Measurements from ENCODE around the gene PRKAA1.
A peak's percentile ranks its signal among the peaks of the same experiment; 100 is the strongest.
"Not testable (repeated sequence)": the region's sequence is repeated elsewhere in the genome, so short reads cannot be mapped to it uniquely, and the experiment has no call there.

Gene PRKAA1

DNA sequence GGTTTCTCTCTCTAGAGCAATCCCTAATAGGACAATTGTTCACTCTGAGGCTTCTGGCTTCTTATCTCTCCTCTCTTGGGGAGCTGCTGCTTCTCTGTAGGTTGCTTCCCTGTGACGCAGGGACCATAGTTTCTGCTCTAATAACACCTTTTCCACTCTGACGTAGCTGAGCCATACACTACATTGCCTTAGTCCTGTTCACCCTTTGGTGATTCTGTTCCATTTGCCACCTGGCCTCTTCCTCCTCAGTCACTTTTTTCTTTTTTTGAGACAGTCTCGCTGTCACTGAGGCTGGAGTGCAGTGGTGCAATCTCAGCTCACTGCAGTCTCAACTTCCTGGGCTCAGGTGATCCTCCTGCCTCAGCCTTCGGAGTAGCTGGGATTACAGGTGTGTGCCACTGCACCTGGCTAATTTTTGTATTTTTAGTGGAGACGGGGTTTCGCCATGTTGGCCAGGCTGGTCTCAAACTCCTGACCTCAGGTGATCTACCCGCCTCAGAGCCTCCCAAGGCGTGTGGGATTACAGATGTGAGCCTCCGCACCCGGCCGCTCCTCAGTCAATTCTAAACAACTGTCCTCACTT lies 27.4 kb upstream of the PRKAA1 start:
- DNase-seq = not testable (repeated sequence)

DNA sequence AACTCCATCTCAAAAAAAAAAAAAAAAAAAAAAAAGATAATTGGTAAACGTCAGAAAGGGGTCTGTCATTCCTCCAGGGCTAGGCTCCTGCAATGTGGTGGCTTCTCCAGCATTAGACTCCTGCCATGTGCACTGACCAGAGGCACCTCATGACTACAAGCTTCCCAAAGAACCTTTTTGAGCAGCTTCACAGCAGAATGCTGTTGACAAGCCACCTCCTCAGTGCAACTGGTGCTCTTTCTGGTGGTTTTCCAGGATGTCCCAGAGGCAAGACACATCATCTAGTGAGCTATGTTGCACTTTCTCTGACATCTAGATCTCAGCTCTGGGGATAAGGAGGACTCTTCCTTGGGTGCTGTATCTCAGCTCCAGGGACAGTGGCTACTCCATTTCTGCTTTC lies 25.3 kb upstream of the PRKAA1 start:
- DNase-seq = no peak

DNA sequence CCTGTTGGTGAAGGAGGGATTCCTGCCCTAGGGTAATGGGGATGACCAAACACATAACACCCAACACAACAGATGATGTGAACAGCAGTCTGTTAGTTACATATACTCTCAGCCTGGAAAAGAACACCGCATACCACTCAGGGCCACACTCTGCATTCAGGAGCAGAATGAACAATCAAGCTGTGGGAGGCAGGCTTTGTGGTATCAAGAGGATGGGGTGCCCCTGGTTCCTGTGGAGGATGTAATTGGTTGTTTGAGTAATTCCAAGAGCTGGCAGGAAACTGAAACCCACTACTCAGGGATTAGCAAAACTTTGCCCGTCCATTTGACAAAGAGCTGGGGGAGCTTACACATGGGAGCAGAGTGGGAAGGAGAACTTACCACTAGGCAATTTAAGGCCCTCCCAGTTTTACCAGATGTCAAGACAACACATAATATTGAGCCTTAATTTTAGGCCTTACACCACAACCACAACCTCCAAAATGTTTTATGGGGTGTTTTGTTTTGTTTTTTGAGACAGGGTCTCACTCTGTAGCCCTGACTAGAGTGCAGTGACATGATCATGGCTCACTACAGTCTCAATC lies 15.6 kb upstream of the PRKAA1 start:
- no peak for DNase-seq

DNA sequence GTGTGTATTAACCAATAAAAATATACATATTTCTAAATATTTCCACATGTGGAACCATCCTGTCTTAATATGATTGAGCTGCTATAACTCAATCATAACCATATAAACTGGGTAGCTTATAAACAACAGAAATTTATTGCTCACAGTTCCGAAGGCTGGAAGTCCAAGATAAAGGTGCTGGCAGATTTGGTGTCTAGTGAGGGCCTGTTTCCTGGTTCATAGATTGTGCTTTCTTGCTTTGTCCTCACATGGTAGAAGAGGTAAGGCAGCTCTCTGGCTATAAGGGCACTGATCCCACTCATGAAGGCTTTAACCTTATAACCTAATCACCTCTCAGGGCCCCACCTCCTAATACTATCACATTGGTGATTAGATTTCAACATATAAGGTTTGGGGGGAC lies 14.0 kb upstream of the PRKAA1 start:
- no peak for DNase-seq

DNA sequence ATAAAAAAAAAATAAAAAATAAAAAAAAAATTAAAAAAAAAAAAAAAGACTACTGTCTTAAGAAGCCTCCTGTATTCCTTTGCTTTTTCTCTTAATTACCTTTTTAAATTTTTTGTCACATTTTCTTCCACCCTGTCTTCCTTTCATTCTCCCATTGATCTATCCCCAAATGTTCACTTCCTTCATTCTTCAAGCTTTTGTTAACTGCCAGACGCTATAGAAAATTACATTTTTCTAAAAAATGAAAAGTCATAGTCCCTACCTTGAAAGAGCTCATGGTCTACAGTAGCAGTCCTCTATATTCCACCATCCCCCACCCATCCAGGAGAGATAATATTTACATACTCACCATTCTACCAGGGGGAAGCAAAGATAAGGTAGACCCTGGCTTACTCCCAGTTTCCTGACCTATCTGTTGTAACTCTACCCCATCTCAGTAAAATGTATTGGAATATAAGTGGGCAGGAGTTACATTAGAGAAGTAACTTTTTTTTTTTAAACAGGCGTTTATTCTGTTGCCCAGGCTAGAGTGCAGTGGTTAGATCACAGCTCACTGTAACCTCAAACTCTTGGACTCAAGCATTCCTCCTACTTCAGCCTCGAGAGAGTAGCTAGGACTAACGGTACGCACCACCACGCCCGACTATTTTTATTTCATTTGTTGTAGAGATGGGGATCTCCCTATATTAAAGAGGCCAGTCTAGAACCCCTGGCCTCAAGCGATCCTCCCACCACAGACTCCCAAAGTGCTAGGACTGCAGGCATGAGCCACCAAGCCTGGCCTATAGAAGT lies 3.8 kb upstream of the PRKAA1 start:
- DNase-seq = no peak

DNA sequence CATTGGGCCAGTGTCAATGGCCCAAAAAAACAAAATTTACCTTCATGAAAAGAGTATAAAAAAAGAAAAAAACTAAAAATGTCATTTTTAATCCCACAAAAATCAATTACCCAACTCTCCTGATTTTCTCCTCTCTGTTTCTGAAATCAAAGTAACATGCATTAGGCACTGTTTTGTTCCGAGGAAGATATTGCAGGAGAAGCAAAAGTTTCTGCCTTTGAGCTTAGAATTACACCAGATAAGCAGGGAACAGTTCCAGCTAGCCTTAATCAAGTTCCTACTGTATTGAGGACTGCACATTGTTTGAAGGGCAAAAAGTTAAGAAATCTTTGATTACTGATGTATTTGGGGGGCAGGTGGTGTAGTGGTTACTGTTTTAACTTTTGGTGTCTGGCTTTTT lies 1.1 kb upstream of the PRKAA1 start:
- DNase-seq = no peak

DNA sequence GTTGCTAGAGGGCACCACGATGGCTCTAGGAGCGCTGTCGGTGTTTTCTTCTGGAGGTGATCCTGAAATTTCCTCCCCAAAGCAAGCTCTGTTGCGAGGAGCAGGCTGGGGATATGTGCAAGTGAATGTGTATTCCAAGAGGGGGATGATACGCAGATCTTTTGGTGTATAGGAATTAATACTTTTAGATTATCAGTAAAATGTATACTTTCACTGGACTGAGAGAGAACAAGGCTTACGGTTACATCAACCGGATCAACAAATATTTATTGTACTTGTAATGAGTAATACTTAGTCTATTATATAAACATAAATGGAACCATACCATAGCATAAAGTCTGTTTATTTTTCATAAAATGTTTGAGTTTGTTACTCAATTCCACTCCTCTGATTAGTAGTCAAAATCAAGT lies 632 bp upstream of the PRKAA1 start:
- DNase-seq = no peak

DNA sequence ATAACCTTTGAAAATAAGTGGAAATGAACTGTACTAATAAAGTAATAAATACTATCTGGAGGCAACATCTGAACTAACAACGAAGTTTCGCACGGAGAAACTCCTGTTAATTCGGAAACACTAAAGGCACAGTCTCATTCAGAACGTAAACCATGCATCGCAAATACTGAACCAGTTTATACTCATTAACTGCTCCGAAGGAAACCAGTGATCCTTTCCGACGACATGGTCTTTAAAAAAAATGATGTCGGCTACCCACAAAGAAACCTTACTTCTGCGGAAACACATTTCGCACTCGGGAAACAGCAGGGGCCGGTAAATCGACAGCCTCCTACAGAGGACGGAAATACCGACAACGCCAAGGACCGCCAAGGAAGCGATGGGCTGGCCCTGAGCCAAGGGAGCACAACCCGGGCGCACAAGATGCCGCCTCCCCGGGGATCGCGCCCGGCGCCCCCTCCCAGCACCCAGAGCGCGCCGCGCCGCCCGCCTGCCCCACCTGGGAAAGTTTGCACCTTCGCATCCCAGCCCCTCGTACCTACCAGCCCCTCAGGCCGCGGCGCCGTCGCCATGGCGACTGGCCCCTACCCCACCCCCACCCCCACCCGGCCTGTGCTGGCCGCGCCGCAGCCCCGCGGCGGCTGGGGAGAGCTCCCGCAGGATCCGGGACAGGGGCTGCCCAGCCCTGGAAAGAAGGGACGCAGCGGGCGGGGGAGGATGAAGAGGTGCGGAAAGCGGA lies 732 bp downstream of the PRKAA1 start:
- DNase-seq = peak; percentile 66 to 84

DNA sequence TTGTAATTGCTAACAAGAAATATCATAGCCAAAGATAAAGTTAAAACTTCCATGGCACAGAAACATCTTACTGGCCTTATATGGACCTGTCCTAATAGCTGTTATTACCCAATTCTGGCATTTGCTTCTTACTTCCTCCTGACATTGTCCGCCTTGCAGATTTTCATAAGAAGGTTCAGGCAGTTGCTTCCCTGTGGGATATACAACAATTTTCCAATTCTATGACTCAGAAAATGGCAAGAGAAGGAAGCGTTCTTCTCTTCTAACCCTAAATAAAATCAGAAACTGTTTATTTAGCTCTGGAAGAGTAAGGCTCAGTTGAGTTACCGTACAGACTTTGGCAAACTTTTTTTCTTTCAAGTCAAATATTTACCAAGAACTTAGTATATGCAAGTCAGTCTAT lies 1.7 kb downstream of the PRKAA1 start:
- DNase-seq = no peak

DNA sequence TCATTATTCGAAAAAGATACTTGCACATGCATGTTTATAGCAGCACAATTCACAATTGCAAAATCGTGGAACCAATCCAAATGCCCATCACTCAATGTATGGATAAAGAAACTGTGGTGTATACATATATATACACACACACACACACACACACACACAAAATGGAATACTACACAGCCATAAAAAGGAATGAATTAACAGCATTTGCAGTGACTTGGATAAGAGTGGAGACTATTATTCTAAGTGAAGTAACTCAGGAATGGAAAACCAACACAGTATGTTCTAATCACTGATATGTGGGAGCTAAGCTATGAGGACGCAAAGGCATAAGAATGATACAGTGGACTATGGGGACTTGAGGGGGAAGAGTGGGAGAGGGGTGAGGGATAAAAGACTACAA lies 3.3 kb downstream of the PRKAA1 start:
- not testable (repeated sequence) for DNase-seq

DNA sequence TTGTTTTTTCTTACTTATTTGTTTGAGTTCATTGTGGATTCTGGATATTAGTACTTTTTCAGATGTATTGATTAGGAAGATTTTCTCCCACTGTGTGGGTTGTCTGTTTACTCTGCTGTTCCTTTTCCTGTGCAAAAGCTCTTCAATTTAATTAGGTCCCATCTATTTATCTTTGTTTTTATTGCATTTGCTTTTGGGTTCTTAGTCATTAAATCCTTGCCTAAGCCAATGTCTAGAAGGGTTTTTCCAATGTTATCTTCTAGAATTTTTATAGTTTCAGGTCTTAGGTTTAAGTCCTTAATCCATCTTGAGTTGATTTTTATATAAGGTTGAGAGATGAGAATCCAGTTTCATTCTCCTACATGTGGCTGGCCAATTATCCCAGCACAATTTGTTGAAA lies 3.8 kb downstream of the PRKAA1 start:
- not testable (repeated sequence) for DNase-seq

DNA sequence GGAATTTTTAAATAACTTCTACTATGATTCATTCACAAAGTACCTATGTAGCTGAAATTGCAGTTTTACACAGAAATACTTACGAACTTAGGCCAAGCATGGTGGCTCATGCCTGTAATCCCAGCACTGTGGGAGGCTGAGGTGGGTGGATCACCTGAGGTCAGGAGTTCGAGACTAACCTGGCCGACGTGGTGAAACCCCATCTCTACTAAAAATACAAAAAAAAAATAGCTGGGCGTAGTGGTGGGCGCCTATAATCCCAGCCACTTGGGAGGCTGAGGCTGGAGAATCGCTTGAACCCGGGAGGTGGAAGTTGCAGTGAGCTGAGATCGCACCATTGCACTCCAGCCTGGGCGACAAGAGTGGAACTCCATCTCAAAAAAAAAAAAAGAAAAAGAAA lies 5.5 kb downstream of the PRKAA1 start:
- DNase-seq = not testable (repeated sequence)

DNA sequence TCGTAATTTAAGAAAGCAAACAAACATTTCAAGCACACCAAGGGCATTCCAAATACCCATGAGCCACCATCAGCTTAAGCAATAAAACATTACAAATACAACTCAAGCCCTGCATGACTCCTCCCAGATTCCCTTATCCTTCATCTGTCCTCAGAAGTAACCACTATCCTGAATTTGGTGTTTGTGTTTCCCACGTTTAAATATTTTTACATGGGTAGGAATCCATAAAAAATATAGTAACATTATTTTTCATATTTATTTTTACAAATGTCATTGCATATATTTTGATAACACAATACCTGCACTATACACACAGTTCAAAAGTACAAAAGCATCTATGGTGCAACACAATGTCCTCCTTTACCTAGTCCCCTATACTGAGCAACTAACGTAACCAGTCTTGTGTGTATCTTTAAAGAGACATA lies 6.4 kb downstream of the PRKAA1 start:
- DNase-seq = no peak

DNA sequence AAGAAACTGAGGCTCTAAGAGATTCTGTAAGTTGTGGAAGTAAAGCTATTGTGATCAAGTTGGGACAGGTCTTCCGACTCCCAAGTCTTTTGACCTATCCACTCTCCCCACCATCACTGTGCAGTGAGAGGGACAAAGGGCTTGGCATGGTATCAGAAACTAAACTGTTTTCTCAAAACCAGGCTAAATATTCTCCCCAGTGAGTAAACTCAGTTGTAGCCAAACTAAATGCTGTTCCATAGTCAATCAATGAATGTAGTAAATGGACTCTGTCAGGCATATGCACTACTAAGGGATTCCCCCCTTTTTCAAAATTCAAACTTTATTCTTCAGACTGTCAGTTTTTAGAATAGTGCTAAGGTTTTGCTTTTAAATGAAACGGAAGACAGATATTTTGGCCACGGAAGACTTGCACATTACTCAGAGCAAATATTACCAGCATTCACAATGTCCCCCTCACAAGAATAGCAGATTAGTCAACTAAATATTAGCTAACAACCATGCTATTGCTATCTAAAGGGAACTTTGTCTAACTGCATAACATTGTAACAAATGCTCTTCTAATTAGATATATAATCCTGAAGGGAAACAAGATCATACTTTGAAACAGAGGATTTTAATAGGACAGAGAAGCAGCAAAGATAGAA lies 7.1 kb downstream of the PRKAA1 start:
- no peak for DNase-seq

DNA sequence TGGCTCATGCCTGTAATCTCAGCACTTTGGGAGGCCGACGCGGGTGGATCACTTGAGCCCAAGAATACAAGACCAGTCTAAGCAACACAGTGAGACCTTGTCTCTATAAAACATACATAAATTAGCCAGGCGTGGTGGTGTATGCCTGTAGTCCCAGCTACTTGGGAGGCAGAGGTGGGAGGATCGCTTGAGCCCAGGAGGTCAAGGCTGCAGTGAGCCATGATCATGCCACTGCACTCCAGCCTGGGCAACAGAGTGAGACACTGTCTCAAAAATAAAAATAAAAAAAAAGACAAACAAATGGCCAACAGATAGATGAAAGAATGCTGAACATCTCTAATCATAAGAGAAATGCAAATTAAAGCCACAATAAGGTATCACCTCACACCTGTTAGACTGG lies 9.2 kb downstream of the PRKAA1 start:
- not testable (repeated sequence) for DNase-seq

DNA sequence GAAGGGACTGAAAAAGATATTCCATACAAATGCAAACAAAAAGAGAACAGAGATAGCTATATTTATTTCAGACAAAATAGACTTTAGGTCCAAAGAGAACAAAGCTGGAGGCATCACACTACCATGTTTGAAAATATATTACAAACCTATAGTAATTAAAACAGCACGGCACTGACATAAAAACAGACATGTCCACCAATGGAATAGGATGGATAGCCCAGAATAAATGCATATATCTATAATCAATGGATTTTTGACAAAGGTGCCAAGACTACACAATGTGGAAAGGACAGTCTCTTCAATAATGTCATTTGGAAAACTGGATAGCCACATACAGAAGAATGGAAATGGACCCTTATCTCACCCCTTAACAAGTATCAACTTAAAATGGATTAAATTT lies 10.2 kb downstream of the PRKAA1 start:
- DNase-seq = no peak

DNA sequence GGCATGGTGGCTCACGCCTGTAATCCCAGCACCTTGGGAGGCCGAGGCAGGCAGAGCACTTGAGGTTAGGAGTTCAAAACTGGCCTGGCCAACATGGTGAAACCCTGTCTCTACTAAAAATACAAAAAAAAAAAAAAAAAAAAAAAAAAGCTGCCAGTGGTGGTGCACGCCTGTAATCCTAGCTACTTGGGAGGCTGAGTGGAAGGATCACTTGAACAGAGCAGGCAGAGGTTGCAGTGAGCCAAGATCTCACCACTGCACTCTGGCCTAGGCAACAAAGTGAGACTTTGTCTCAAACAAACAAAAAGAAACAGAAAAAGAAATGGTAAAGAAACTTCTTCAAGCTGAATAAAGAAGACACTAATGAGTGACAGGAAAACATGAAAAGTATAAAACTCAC lies 11.5 kb downstream of the PRKAA1 start:
- DNase-seq = not testable (repeated sequence)

DNA sequence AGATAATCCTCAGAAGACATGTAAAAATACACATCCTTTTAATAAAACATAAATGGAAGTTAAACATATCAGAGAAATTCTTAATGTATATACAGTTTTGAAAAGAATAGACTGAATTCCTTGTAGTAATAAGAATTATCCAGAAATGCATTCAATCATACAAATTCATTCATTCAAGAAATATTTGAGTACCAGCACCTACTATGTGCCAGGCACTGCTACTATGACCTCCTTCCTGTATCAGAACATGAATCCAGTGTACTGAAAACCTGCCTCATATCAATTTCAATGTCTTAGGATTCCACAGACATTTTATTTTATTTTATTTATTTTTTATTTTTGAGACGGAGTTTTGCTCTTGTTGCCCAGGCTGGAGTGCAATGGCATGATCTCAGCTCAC lies 13.3 kb downstream of the PRKAA1 start:
- DNase-seq = no peak

DNA sequence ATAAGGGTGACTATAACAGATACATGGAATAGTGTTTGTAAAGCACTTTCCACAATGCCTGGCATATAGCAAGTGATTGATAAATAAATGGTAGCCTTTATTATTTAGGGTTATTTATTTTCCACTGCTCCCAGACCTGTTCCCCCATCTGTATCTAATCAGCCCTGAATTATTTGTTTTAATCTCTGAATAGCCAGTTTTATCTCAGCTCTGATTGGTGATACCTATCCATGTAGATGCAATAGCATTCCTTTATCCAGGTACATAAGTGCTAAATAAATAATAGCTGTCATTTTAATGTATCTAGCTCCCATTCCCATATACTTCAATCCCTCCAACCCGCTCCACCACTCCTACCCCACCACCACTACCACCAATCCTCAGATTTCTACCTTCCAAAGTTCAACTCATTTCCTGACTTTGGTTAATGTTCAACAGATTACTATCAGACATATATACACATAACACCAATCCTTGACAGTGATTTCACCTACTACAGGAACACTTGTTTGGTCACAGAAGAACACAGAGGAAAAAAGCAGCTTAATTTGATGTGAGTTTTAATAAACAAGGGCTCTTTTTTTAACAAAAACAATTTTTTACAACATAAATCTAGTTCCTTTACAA lies 14.0 kb downstream of the PRKAA1 start:
- no peak for DNase-seq

DNA sequence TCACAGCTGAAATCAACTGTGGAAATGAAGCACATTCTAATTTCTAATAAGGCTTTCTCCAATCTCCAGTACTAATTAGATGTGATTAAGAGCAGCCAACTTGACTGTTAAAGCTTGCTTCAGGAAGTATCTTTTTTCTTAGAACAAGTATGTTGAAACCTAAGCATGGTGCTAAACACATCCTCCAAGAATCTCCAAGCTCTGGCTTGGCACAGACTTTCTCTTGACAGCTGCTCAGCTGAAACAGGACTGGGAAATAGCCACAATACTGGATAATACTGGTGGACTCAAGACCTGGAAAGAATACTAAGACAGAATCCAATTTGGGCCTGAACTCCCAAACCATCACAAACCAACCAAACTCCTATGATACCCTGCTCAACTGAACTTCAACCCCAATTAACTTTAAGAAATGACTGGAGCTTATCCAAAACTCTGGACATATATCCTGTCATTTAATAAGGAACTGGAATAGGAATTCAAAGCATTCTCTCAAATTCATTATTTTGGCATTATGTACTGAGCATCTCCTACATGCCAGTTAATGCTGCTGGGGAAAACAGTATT lies 16.2 kb downstream of the PRKAA1 start:
- no peak for DNase-seq

DNA sequence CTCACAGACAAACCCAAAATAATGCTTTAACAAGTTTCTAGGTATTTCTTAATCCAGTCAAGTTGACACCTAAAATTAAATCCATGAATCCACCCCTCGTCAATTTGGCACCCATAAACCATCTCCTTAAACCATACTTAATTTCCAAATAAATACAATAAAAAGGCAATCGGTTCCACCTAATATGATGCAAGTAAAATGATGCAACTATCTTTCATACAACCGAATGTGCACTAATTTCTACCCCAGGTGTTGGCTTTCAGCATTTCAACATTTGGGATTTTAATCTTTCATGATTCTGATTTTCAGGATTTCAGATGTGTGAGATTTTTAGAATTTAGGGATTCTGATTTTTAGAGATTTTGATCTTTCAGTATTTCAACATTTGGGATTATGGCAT lies 17.3 kb downstream of the PRKAA1 start:
- no peak for DNase-seq

DNA sequence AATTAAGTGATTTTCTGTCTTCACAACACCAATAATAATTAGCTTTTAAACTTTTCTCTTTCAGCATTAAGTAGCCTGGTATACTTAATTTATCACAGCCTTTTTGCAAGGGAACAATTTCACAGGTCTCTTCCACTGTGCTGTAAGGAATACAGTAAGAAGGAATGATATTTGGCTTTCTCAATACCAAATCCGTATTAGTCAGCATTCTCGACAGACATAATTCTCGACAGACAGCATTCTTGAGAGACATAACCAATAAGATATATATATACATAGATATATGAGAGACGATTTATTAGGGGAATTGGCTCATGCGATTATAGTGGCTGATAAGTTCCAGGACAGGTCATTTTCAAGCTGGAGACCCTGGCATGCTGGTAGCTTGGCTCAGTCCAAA lies 18.0 kb downstream of the PRKAA1 start:
- DNase-seq = no peak

Measured in CD4-positive, alpha-beta T cell treated with Interferon alpha-2 for 1 hour (primary cell).